ENCODE measurements around the gene GPRC5C.
A peak's percentile ranks its signal among the peaks of the same experiment; 100 is the strongest.

GPRC5C gene

DNA sequence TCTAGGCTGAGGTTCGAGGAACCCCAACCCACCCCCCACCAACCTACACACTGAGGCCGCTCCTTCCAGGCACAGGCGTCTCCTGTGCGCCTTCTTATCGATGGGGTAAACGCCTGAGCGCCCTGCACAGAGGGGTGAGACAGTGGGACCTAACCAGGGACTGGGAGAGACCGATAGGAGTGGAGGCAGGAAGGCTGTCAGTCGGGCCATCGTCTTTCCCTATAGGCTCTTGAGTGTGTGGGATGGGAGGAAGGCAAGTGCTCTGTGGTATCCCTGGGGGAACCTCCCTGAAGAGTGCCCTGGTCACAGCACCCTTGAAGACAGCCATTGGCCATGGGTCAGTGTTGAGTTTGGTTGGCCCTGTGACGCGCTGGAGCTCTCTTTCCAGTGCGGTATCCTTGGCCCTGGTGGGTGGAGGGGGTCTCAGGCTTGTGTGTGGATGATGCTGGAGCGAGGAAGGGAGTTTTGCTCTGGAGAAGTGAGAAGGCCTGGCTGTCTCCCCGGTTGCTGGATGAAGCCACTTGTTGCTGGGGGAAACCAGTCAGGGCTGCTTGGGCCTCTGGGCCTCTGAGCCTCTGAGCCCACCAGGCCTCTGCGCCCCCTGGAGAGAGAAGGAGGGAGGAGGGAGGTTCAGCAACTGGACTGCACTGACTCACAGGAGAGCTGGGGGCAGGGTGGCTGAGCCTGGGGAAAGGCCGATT, 1.7 kb downstream of the GPRC5C start:
- no peak for DNase-seq (ENCODE audit: low spot score)

DNA sequence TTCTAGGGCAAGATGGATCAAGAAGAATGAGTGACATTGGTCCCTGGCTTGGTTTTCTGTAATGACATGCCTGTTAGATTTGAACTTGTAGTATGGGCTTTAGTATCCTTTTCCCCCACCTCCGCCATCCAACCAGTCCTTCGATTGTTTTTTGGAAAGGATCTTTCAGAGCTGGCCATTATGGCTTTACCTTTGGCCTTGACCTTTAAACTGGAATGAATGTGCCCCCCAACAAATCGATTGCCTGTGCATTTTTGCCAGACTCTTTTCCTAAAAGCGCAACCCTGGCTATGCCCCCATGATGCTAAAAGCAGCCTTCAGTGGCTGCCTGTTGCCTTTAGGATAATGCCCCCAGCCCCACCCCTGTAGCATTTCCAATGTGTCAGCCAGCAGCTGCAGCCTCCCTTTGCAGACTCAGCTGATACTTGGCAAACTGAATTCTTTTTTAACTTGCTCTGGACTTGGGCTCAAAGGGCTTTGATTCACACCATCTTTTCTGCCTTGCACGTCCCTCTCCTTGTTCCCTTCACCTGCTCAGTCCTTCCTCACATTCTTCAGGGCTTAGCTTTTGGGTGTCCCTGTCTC, 4.0 kb downstream of the GPRC5C start:
- no peak for DNase-seq (ENCODE audit: low spot score)

DNA sequence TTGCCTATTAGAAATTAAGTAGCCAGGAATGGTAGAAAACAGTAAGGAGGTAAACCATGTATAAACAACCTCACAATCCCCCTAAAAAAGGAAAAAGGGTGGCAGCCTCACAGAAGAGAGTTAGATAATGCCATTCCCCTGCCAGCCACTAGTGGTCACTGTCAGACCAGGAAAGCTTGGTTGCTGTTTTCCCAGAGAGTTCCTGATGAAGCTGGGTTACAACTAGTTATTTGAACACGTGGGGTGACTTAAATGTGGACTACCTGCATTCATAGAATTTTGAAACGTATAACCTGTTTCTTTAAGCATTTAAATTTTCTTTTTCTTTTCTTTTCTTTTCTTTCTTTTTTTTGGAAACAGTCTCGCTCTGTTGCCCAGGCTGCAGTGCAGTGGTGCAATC, 5.8 kb downstream of the GPRC5C start:
- DNase-seq (ENCODE audit: low spot score): peak; percentile 48

DNA sequence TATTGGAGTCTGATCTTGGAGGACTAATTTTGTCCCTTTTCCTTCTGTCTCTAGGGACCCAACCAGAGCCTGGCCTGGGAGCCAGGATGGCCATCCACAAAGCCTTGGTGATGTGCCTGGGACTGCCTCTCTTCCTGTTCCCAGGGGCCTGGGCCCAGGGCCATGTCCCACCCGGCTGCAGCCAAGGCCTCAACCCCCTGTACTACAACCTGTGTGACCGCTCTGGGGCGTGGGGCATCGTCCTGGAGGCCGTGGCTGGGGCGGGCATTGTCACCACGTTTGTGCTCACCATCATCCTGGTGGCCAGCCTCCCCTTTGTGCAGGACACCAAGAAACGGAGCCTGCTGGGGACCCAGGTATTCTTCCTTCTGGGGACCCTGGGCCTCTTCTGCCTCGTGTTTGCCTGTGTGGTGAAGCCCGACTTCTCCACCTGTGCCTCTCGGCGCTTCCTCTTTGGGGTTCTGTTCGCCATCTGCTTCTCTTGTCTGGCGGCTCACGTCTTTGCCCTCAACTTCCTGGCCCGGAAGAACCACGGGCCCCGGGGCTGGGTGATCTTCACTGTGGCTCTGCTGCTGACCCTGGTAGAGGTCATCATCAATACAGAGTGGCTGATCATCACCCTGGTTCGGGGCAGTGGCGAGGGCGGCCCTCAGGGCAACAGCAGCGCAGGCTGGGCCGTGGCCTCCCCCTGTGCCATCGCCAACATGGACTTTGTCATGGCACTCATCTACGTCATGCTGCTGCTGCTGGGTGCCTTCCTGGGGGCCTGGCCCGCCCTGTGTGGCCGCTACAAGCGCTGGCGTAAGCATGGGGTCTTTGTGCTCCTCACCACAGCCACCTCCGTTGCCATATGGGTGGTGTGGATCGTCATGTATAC, 8.0 kb downstream of the GPRC5C start:
- DNase-seq (ENCODE audit: low spot score): no peak

DNA sequence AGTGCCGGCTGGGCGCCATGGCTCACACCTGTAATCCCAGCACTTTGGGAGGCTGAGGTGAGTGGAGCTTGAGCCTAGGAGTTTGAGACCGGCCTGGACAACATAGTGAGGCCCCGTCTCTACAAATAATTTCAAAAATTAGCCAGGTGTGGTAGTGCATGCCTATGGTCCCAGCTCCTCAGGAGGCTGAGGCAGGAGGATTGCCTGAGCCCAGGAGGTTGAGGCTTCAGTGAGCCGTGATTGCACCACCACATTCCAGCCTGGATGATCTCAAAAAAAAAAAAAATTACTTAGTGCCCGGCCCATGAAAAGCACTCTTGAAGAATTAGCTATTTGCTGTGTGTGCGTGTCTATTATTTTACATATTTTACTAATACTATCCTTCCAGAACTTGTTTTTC, 9.6 kb downstream of the GPRC5C start:
- no peak for DNase-seq (ENCODE audit: low spot score)

DNA sequence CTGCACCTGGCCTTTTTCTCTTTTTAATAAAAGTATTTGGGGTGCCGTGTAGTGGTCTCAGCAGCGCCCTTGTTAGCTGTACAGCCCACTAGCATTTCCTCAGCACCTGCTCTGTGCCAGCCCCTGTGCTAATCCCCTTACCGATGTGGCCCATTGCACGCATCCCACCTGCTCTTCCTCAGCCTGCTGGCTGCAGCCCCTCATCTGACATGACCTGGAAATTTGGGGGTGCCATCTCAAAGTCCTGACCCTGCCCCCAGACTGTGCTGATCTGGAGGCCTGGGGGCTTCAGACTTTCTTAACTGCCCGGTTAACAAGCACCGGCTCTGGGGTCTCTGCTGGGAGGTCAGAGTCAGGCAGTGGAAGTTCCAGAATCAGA, 10.4 kb downstream of the GPRC5C start:
- no peak for DNase-seq (ENCODE audit: low spot score)

DNA sequence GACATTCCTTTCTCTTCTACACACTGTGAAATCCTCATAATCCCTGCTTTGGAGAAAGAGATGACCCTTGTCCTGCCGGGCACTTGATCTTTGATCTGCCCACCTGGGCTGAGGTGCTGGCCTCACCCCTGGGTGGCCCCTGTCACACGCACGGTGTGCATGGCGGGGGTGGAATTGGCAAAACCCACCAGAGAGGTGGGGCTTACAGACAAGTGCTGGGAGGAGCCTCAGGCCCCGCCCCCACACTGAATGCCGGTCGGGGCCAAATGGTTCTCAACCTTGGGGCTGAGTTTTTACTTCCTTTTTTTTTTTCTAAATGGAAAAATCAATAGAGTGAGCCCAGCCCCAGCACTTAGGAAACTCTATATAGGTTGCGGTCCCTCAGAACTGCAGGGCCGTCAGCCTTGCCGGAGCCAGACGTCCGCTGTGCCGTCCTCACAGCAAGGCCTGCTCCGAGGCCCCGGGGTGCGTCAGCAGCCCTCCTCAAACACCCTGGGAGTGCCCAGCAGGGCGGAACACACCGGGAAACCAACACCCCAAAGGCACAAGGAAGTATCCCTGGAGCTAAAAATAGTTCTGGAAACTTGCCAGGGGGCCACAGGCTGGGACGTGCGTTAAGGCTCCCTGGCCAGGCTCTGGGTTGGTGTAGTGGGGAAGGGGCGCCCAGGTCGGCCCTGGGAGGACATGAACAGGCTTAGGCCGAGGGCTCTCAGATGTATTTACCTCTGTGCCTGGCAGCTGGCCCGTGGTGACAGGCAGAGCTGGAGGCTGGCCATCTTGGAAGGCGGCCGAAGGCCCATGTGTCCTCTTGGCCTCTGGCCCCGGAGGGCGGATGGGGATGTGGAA, 11.0 kb downstream of the GPRC5C start:
- DNase-seq (ENCODE audit: low spot score): peak; percentile 73

DNA sequence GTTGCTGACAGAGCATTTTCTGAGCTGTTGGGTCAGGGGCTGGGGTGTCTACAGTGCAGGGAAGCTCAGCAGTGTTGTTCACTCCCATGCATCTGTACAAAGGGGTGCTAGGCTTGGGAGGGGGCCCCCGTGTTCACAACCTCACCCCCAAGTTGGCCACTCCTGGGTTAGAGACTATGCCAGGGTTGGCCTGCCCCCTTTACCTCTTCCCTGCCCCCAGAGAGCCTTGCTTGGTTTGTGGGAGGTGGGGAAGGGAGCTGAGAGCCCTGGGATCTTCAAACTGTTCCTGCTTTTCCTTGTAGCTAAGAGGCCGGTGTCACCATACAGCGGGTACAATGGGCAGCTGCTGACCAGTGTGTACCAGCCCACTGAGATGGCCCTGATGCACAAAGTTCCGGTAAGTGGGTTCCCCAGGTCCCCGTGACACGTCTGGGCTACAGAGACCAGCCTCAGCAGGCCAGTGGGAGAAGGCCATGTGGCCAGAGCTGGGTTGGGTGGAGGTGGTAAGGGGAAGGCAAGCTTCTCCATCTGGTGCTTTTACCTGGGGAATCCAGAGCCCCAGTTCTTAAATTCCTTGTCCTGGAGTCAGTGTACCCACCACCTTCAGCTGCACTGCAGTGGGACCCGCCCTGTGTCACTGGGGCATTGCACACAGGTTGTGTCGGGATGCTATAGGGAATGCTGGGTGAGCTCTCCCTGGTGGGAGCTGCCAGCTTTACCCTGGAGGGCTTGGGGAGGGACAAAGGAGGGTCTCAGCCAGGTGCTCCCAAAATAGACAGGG, 11.8 kb downstream of the GPRC5C start:
- DNase-seq (ENCODE audit: low spot score): no peak

DNA sequence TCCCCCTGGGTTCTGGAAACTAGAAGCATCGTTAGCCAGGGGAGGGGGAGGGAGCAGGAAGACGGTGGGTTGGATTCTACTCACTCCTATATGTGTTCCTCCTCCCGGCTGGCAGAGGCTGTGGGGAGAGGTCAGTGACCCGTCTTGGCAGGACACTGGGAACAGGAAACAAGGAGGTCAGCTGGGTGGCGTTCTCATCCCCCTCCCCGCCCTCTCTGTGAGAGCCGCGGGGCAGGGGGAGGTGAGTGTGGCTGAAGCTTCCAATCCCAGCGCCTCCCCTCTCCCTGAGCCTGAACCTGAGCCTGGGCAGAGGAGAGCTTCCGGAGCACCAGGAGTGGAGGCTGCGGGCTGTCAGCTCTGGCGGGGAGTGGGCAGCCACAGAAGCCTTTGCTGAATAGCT, 12.5 kb downstream of the GPRC5C start:
- no peak for DNase-seq (ENCODE audit: low spot score)

DNA sequence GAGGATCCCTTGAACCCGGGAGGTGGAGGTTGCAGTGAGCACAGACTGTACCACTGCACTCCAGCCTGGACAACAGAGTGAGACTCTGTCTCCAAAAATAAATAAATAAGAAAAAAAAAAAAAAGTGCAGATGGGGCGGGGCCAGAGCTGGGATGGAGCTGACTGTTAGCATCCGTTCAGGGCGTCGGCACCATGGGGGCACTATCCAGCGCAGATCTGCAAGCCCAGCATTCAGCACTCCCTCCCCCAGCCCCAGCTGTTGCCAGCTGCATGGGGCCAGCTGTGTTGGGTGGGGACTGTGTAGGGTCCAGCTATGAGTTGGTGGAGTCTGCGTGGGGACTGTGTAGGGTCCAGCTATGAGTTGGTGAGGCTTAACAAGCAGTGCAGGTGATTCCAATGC, 13.3 kb downstream of the GPRC5C start:
- no peak for DNase-seq (ENCODE audit: low spot score)

DNA sequence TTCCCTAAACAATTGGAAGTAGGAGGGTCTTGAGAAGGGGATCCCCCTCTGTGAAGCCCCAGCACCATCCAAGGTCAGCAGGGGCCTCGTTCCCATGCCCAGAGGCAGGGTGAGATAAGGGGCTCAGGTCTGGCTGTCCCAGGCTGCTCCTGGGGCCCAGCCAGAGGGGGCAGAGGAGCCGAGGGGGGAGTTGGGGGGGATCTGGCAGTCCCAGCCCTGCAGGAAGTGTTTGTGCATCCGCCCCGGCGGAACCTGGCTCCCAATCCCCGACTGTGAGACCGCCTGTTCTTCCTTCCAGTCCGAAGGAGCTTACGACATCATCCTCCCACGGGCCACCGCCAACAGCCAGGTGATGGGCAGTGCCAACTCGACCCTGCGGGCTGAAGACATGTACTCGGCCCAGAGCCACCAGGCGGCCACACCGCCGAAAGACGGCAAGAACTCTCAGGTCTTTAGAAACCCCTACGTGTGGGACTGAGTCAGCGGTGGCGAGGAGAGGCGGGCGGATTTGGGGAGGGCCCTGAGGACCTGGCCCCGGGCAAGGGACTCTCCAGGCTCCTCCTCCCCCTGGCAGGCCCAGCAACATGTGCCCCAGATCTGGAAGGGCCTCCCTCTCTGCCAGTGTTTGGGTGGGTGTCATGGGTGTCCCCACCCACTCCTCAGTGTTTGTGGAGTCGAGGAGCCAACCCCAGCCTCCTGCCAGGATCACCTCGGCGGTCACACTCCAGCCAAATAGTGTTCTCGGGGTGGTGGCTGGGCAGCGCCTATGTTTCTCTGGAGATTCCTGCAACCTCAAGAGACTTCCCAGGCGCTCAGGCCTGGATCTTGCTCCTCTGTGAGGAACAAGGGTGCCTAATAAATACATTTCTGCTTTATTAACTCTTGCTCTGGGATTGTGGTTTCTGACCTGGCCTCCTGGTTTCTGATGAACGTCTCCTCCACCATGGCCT, 14.9 kb downstream of the GPRC5C start:
- no peak for DNase-seq (ENCODE audit: low spot score)

DNA sequence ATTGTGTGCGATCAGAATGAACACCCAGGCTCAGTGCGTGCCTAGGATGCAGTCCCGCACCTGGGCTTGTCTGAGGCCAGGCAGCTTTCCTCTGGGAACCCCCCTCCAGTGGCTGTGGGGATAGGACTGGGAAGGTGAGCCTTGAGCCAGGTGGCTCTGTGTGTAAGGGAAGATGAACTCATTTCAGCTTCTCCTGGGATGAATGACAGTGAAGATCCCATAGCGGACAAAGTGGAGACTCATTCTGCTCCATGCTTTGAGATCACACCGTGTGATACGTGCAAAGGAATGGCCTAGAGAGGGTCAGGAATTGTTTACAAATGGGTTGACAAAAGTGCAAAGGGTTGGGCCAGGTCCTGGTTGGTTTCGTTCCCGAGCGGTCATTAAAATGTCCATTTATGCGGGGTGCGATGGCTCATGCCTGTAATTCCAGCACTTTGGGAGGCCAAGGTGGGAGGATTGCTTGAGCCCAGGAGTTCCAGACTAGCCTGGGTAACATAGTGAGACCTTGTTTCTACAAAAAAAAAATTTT, 15.8 kb downstream of the GPRC5C start:
- no peak for DNase-seq (ENCODE audit: low spot score)

DNA sequence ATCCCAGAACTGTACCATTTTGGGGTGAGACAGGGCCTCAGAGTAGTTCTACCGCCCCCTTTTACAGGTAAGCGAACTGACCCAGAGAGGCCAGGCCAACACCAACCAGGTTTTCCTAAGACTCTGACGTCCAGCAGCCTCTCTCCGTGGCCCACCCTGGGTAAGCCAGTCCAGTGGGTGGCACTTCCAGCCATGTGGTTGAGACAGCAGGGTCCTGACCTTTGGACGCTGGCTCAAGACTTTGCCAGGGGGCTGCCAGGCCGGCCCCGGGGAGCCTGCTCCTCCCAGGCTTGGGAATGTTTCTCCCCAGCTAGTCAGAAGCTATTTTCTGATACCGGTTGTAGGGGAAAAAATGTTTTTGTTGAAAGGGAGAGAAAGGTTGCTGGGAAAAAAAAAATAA, 16.9 kb downstream of the GPRC5C start:
- no peak for DNase-seq (ENCODE audit: low spot score)

DNA sequence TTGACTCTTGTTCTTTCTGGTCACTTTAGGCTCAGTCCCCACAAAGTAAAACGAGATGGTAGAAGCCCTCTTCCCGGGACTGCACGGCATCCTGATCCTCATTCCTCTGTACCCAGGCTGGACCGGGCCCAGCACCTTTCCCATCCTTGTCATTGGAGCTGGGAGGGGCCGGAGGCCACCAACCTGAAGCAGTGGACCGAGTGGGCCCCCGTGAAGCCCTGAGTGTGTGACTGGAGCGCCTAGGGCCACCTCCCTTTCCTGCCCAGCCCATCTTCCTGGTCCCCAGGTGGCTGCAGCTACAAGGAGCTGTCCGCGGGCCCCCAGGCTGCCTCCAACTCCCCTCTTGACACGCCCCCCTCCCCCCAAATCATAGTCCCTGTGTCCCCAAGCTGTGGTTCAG, 17.4 kb downstream of the GPRC5C start:
- DNase-seq (ENCODE audit: low spot score): no peak

DNA sequence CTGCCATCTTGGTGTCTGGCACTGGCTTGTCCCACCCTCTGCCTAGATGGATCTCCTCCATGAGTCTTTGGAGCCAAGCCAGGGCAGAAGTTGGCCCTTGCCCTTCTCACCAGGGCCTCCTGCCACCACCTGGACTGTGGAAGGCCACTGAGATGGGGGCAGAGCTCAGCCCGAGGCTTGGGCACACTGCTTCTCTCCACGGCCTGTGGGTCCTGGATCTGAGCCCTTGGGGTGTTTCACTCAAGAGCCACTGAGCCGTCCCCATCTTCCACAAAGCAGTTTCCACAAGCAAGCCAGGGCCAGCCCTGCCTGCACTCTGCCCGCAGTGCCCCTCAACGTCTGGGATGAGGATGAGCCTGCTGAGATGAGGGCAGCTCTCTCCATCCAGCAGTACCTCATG, 17.9 kb downstream of the GPRC5C start:
- DNase-seq (ENCODE audit: low spot score): no peak

DNA sequence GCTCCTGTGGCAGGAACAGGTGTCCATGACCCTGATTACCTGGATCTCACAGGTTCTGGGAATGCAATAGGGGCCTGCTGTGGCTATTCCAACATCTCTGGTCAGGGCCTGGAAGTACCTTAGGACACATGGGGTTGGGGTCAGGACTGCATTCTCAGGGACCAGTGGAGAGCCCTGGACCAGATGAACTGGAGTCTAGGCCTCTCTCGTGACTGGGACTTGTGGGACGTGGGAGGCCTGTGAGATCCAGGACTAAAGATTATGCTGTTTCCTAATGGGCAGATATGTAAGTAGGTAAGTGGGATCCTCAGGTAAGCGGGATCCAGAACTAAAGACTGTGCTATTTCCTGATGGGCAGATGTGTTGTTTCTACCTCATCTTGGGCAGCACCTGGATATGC, 18.3 kb downstream of the GPRC5C start:
- no peak for DNase-seq (ENCODE audit: low spot score)

DNA sequence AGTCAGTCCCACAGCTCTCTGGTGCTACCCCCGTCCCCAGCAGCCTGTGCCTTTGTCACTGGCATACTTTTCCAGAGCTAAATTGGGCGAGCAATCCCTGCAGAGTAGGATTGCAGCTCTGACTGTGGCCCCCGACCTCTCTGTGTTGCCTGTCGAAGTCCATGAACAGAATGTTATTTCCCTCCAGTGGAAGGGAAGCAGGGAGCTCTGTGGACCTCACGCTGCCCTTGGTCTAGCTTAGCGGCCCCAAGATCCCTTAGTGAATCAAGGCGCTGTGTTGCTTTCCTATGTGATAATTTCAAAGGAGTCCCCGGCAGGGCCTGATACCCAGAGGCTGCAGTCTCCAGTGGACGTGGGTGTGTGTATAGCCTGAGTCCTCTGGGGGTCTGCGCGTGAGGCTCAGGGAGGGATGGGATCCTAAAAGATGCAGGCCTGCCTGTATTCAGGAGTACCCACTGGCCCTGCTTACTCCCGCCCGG, 19.1 kb downstream of the GPRC5C start:
- no peak for DNase-seq (ENCODE audit: low spot score)

DNA sequence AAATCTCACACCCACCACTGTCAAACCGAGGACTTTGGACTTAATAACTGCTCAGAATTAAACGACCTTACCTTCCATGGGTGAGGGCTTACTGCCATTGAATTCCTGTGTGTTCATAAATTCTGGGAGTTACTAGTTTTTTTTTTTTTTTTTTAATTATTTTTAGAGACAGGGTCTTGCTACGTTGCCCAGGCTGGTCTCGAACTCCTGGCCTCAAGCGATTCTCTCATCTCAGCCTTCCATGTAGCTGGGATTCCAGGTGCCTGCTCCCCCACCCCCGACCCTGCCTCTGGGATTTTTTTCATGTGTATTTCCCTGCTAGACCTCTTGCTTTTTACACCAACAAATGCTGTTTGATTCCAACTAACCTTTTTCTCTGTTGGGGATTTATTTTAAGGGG, 19.7 kb downstream of the GPRC5C start:
- no peak for DNase-seq (ENCODE audit: low spot score)

DNA sequence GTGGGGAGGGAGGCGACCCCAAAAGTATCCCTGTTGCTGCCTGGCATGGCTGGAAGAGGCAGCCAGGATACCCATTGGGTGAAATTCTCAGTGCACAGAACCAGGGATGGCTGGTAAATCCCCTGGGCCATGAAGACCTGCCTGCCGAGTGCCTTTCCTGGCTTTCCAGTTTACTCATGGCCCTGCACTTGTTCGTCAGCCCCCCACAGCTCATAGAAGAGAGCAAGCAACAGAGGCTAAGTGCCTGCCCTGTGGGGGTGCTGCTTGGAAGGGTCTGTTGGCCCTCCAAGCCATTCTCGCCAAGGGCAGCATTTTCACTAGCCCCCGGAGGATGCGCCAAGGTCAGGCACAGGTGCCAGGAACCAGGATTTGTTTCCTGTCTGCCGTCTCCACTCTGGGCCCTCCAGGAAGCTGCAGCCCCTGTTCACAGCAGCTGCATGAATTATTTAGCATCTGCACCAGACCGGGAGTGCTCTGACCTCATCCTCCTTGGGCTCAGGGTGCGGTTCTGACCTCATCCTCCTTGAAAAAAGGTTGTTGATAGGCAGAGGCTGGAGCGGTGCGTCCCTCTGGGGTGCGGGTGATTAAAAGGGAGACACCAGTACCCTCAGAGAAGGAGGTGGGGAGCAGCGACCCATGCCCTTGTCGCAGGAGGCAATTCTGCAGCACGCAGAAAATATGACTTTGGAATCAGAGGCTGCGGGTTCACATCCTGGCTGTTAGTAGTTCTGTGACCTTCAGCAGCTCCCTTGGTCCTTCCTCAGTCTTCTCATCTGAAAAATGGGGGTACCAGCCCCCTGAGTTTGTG, 20.3 kb downstream of the GPRC5C start:
- DNase-seq (ENCODE audit: low spot score): no peak

Measured in NAMALWA (cell line).